ENCODE data around the gene GRIP1. TPM values are rescaled to one million over a fixed set of nuclear protein-coding genes. Genes with fewer than 3 reads are reported as not detected.

GRIP1 gene
- total RNA-seq, 4 donors from 2014 or later, result 0.18 to 2.1 (median 0.34) TPM

GRCh38 chr12:66538970-66539369, 139.9 kb downstream of the GRIP1 start:
- Histone ChIP-seq H3K27me3 (no peaks in the 10 kb centered on the region), H3K9me3 (no peaks in the 10 kb centered on the region), H3K36me3 (no peaks in the 10 kb centered on the region), H3K4me3 (no peak overlapping the region), H3K27ac (no peak overlapping the region), H3K4me1 (no peaks in the 10 kb centered on the region)
- intact Hi-C loops (cut with DNase I; ENCODE audit: low total_unique reads) (no loop called here), in situ Hi-C loops (cut with MboI; ENCODE audit: low sequenced_read_pairs in 4 of 4) (no loop called here)
- TF ChIP-seq, protein P1, sequence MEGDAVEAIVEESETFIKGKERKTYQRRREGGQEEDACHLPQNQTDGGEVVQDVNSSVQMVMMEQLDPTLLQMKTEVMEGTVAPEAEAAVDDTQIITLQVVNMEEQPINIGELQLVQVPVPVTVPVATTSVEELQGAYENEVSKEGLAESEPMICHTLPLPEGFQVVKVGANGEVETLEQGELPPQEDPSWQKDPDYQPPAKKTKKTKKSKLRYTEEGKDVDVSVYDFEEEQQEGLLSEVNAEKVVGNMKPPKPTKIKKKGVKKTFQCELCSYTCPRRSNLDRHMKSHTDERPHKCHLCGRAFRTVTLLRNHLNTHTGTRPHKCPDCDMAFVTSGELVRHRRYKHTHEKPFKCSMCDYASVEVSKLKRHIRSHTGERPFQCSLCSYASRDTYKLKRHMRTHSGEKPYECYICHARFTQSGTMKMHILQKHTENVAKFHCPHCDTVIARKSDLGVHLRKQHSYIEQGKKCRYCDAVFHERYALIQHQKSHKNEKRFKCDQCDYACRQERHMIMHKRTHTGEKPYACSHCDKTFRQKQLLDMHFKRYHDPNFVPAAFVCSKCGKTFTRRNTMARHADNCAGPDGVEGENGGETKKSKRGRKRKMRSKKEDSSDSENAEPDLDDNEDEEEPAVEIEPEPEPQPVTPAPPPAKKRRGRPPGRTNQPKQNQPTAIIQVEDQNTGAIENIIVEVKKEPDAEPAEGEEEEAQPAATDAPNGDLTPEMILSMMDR (IDR thresholded peaks at IDR 0.05 in 4 of 5, conservative IDR thresholded peaks at IDR 0.05 in 1 of 5), result no peak
- no peak for TF ChIP-seq POLR2A (IDR thresholded peaks at IDR 0.05)
- ATAC-seq (no peak), DNase-seq (no peak)

DNA sequence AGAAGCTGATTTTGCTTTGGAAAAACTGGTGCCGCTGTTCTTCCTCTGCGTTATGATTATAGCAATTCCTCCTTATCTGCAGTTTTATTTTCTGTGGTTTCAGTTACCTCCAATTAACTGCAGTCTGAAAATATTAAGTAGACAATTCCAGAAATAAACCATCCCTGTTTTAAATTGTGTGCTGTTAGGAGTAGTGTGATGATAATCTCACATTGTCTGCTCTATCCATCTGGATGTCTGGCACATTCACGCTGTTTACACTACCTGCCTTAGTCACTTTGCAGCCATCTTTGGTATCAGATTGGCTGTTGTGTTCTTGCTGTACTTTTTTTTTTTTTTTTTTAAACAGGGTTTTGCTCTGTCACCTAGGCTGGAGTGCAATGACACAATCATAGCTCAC, 141.0 kb downstream of the GRIP1 start:
- TF ChIP-seq POLR2A (IDR thresholded peaks at IDR 0.05), result no peak
- TF ChIP-seq, protein P1 (IDR thresholded peaks at IDR 0.05 in 4 of 5, conservative IDR thresholded peaks at IDR 0.05 in 1 of 5), result no peak
- intact Hi-C loops (cut with DNase I; ENCODE audit: low total_unique reads), result no loop called here
- H3K36me3 ChIP-seq, result no peaks in the 10 kb centered on the region
- in situ Hi-C loops (cut with MboI; ENCODE audit: low sequenced_read_pairs in 4 of 4), result no loop called here
- H3K4me3 ChIP-seq, result no peak overlapping the region
- no peak for DNase-seq
- no peaks in the 10 kb centered on the region for H3K4me1 ChIP-seq
- ATAC-seq, result no peak
- no peaks in the 10 kb centered on the region for H3K27me3 ChIP-seq
- H3K27ac ChIP-seq, result no peak overlapping the region
- no peaks in the 10 kb centered on the region for H3K9me3 ChIP-seq

- TF ChIP-seq, protein P1 (IDR thresholded peaks at IDR 0.05 in 4 of 5, conservative IDR thresholded peaks at IDR 0.05 in 1 of 5), result no peak
- TF ChIP-seq POLR2A (IDR thresholded peaks at IDR 0.05), result no peak
- H3K27ac ChIP-seq, result no peak overlapping the region
- in situ Hi-C loops (cut with MboI; ENCODE audit: low sequenced_read_pairs in 4 of 4), result no loop called here
- DNase-seq (no peak), ATAC-seq (no peak)
- no peaks in the 10 kb centered on the region for H3K4me1 ChIP-seq
- H3K36me3 ChIP-seq, result no peaks in the 10 kb centered on the region
- no peak overlapping the region for H3K4me3 ChIP-seq
- intact Hi-C loops (cut with DNase I; ENCODE audit: low total_unique reads), result no loop called here
- no peaks in the 10 kb centered on the region for H3K27me3 ChIP-seq
- no peaks in the 10 kb centered on the region for H3K9me3 ChIP-seq
These were observed 145.1 kb downstream of the GRIP1 start for GRCh38 chr12:66533767-66534166.

DNA sequence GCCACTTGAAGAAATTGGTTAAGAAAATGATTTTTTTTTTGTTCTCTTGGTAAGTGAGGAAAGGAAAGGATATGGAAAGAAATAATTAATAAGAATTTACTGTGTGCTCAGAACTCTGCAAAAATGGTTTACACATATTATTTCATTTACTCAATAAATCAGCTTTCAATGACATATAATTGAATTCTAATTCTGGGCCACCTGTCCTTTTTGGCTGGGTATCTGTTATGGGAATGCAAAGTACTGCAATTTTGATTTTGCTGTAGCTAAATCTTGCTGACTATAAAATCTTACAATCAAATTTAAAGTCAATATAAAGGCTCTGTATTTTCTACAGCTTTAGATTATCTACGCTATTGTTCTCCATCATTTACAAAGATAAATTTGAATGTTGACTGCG, 147.1 kb downstream of the GRIP1 start:
- ATAC-seq (no peak), DNase-seq (no peak)
- intact Hi-C loops (cut with DNase I; ENCODE audit: low total_unique reads) (no loop called here), in situ Hi-C loops (cut with MboI; ENCODE audit: low sequenced_read_pairs in 4 of 4) (no loop called here)
- no peak overlapping the region for H3K27ac ChIP-seq
- no peak for TF ChIP-seq POLR2A (IDR thresholded peaks at IDR 0.05)
- TF ChIP-seq, protein P1 (IDR thresholded peaks at IDR 0.05 in 4 of 5, conservative IDR thresholded peaks at IDR 0.05 in 1 of 5), result no peak
- no peaks in the 10 kb centered on the region for H3K36me3 ChIP-seq
- H3K9me3 ChIP-seq, result no peaks in the 10 kb centered on the region
- H3K27me3 ChIP-seq, result no peaks in the 10 kb centered on the region
- H3K4me3 ChIP-seq, result no peak overlapping the region
- no peaks in the 10 kb centered on the region for H3K4me1 ChIP-seq

- intact Hi-C loops (cut with DNase I; ENCODE audit: low total_unique reads), result no loop called here
- H3K4me3 ChIP-seq, result no peak overlapping the region
- no peaks in the 10 kb centered on the region for H3K4me1 ChIP-seq
- no peak overlapping the region for H3K27ac ChIP-seq
- no peak for ATAC-seq
- no peak for DNase-seq
- in situ Hi-C loops (cut with MboI; ENCODE audit: low sequenced_read_pairs in 4 of 4), result no loop called here
- no peaks in the 10 kb centered on the region for H3K27me3 ChIP-seq
- H3K9me3 ChIP-seq, result no peaks in the 10 kb centered on the region
- no peaks in the 10 kb centered on the region for H3K36me3 ChIP-seq
- TF ChIP-seq, protein P1 (IDR thresholded peaks at IDR 0.05 in 4 of 5, conservative IDR thresholded peaks at IDR 0.05 in 1 of 5), result no peak
- TF ChIP-seq POLR2A (IDR thresholded peaks at IDR 0.05), result no peak
These were observed 148.9 kb downstream of the GRIP1 start for GRCh38 chr12:66529934-66530333.
